SK-N-SH (cell line): ENCODE data around the gene LINGO4.

Experiments
- SIN3A ChIP-seq: IDR thresholded peaks from 2 replicates; pipeline ENCODE4 v1.6.1; 2012; ENCODE audit warnings: low read depth, mild to moderate bottlenecking, low read length, moderate library complexity, borderline replicate concordance
- TCF12 ChIP-seq: IDR thresholded peaks from 2 replicates; pipeline ENCODE4 v1.4.0; 2012
- TF ChIP-seq, protein P1 (sequence below): IDR thresholded peaks from 2 replicates; pipeline ENCODE4 v1.6.1; 2012; ENCODE audit warnings: mild to moderate bottlenecking, low read depth, low read length, moderate library complexity

DNA sequence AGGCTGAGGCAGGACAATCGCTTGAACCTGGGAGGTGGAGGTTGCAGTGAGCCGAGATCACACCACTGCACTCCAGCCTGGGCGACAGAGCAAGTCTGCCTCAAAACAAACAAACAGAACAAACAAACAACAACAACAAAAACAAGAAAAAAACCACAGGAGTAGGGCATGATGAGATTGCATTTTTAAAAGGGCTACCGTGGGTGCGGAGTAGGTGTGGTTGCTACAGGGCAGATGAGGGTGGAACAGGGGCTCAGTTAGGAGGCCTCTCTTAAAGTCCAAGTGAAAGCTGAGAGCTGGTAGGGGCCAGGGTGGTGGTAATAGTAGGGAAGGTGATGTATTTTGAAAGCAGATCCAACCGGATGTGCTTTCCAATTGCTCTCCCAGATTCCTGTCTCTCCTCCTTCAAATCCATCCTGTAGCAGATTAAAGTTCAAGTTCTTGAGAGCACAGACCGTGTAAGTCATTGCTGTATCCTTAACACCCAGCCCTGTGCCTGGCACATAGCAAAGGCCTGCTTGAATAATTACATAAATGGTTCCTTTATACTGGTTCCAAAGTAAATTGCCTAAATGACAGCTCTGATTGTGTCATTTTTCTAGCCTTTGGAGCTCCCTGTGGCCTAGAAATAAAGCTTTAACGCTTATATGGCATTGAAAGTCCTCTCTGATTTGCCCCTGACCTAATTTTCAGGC is 4.2 kb upstream of the LINGO4 start:
- no peak for TF ChIP-seq SIN3A
- no peak for TF ChIP-seq TCF12
- TF ChIP-seq, protein P1, sequence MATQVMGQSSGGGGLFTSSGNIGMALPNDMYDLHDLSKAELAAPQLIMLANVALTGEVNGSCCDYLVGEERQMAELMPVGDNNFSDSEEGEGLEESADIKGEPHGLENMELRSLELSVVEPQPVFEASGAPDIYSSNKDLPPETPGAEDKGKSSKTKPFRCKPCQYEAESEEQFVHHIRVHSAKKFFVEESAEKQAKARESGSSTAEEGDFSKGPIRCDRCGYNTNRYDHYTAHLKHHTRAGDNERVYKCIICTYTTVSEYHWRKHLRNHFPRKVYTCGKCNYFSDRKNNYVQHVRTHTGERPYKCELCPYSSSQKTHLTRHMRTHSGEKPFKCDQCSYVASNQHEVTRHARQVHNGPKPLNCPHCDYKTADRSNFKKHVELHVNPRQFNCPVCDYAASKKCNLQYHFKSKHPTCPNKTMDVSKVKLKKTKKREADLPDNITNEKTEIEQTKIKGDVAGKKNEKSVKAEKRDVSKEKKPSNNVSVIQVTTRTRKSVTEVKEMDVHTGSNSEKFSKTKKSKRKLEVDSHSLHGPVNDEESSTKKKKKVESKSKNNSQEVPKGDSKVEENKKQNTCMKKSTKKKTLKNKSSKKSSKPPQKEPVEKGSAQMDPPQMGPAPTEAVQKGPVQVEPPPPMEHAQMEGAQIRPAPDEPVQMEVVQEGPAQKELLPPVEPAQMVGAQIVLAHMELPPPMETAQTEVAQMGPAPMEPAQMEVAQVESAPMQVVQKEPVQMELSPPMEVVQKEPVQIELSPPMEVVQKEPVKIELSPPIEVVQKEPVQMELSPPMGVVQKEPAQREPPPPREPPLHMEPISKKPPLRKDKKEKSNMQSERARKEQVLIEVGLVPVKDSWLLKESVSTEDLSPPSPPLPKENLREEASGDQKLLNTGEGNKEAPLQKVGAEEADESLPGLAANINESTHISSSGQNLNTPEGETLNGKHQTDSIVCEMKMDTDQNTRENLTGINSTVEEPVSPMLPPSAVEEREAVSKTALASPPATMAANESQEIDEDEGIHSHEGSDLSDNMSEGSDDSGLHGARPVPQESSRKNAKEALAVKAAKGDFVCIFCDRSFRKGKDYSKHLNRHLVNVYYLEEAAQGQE, result no peak
